ENCODE data around the gene JCHAIN.

Gene JCHAIN

GRCh38 chr4:70627620-70628019 lies 38.7 kb downstream of the JCHAIN start:
- Histone ChIP-seq H3K9me3 (ENCODE audit: control insufficient read depth, low read length) (no peaks in the 10 kb centered on the region), H3K4me3 (ENCODE audit: low read length) (no peak overlapping the region), H3K9ac (ENCODE audit: low read length) (no peak overlapping the region), H3K4me1 (ENCODE audit: control insufficient read depth, insufficient read depth, low read length) (peaks cover 6% of the 10 kb centered on the region), H3K36me3 (ENCODE audit: control insufficient read depth, insufficient read depth, low read length) (no peaks in the 10 kb centered on the region), H3K27me3 (ENCODE audit: control insufficient read depth, insufficient read depth, low read length) (no peaks in the 10 kb centered on the region)

GRCh38 chr4:70624226-70624793 lies 42.0 kb downstream of the JCHAIN start:
- Histone ChIP-seq H3K9me3 (ENCODE audit: control insufficient read depth, low read length) (no peaks in the 10 kb centered on the region), H3K4me1 (ENCODE audit: control insufficient read depth, insufficient read depth, low read length) (peaks cover 6% of the 10 kb centered on the region), H3K36me3 (ENCODE audit: control insufficient read depth, insufficient read depth, low read length) (no peaks in the 10 kb centered on the region), H3K27me3 (ENCODE audit: control insufficient read depth, insufficient read depth, low read length) (no peaks in the 10 kb centered on the region), H3K9ac (ENCODE audit: low read length) (no peak overlapping the region), H3K4me3 (ENCODE audit: low read length) (no peak overlapping the region)

GRCh38 chr4:70623323-70623722 lies 43.0 kb downstream of the JCHAIN start:
- Histone ChIP-seq H3K27me3 (ENCODE audit: control insufficient read depth, insufficient read depth, low read length) (no peaks in the 10 kb centered on the region), H3K4me3 (ENCODE audit: low read length) (no peak overlapping the region), H3K4me1 (ENCODE audit: control insufficient read depth, insufficient read depth, low read length) (peaks cover 6% of the 10 kb centered on the region), H3K9ac (ENCODE audit: low read length) (no peak overlapping the region), H3K36me3 (ENCODE audit: control insufficient read depth, insufficient read depth, low read length) (no peaks in the 10 kb centered on the region), H3K9me3 (ENCODE audit: control insufficient read depth, low read length) (no peaks in the 10 kb centered on the region)

DNA sequence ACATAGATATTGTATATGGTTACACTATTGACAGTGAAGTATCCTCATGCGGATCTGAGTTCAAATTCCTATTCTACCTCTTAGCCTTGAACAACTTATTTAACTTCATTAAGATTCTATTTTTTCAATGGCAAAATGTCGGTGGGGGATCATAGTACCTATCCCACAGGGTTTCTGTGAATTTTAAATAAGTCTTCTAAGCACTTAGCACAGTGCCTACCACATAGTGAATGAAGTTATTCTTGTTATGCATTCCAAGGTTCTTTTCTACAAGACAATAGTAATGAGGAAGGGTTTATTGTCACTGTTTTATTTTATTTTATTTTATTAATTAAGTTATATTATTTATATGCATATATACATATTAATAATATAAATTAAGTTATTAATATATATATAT lies 46.5 kb downstream of the JCHAIN start:
- Histone ChIP-seq H3K9me3 (ENCODE audit: control insufficient read depth, low read length) (no peaks in the 10 kb centered on the region), H3K36me3 (ENCODE audit: control insufficient read depth, insufficient read depth, low read length) (no peaks in the 10 kb centered on the region), H3K27me3 (ENCODE audit: control insufficient read depth, insufficient read depth, low read length) (no peaks in the 10 kb centered on the region), H3K4me3 (ENCODE audit: low read length) (no peak overlapping the region), H3K4me1 (ENCODE audit: control insufficient read depth, insufficient read depth, low read length) (peaks cover 21% of the 10 kb centered on the region), H3K9ac (ENCODE audit: low read length) (no peak overlapping the region)

DNA sequence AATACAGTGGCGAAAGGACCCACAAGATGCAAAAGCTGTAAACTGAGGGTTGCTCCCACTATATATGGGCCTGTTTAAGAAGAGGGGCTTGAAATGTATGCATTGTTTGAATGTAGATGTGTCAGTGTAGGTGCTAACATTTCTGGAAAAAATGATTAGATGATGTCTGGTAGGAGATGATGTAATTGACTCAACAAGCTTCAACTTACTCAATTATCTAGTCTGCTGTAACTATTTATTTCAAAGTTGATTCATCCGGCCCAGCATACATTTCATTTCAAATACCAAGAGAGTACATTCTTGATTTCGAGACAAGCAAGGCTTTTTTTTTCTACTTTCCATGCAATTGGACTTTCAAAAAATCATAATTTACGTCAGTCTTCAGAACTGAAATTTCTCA lies 47.0 kb downstream of the JCHAIN start:
- no peaks in the 10 kb centered on the region for H3K36me3 ChIP-seq (ENCODE audit: control insufficient read depth, insufficient read depth, low read length)
- no peaks in the 10 kb centered on the region for H3K9me3 ChIP-seq (ENCODE audit: control insufficient read depth, low read length)
- H3K9ac ChIP-seq (ENCODE audit: low read length): no peak overlapping the region
- H3K27me3 ChIP-seq (ENCODE audit: control insufficient read depth, insufficient read depth, low read length): no peaks in the 10 kb centered on the region
- H3K4me1 ChIP-seq (ENCODE audit: control insufficient read depth, insufficient read depth, low read length): peaks cover 21% of the 10 kb centered on the region
- H3K4me3 ChIP-seq (ENCODE audit: low read length): no peak overlapping the region

DNA sequence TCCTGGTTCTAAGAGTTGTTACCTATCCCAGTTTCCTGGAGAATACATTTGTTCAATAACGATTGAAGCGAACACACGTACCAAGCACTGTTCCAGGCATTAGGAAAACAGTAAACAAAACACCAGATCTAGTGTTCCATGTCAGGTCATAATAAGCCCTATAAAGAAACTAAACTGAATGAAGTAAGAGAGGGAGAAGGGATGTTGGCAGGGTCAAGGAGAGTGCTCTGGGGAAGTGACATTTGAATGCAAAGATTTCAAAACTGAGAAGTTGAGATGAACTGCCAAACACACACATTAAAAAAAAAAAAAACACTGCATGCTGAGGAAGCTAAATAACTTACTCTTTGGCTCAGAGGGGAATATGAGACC lies 52.1 kb downstream of the JCHAIN start:
- Histone ChIP-seq H3K4me3 (ENCODE audit: low read length) (no peak overlapping the region), H3K36me3 (ENCODE audit: control insufficient read depth, insufficient read depth, low read length) (no peaks in the 10 kb centered on the region), H3K9ac (ENCODE audit: low read length) (peak overlapping the region; percentile 6), H3K9me3 (ENCODE audit: control insufficient read depth, low read length) (no peaks in the 10 kb centered on the region), H3K4me1 (ENCODE audit: control insufficient read depth, insufficient read depth, low read length) (peaks cover 15% of the 10 kb centered on the region), H3K27me3 (ENCODE audit: control insufficient read depth, insufficient read depth, low read length) (no peaks in the 10 kb centered on the region)

DNA sequence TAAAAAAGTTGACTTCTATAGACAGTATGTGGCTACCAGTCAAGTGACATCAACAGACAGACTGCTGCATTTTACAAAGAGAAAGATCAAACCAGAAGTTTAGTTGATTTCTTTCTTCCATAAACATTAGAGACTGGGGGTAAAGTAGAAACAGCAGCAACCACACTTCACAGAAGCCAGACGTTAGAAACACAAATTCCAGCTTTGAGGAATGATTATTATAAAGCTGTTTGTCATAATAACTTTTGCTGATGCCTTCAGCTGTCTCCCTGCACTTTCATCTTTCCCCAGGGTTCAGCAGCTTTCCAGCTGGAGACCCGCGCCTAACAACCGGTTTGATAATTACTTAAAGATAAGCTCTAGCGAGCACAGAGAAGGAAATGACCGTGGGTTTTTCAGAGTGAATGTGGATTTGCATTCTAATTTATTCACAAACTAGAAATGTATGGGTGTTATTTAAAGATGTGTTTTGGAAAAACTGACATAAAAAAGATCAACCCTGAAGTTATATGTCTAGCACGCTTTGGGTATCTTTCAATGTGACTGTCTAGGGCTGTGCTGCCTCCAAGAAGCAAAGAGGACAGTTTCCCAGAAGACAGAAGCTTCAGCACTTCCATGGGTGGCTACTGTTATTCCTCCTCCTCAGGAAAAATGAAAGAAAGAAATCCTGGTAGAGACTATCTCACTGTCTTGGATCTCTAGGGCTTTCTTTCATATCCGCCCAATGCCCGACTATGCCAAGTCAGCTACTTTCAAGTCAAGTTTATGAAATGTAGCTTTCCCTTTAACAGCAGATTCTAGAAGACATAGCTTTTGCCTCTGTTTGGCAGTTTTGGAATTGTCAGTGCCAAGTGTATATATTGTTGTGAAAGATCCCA lies 52.8 kb downstream of the JCHAIN start:
- Histone ChIP-seq H3K4me3 (ENCODE audit: low read length) (no peak overlapping the region), H3K9ac (ENCODE audit: low read length) (peak overlapping the region; percentile 8), H3K9me3 (ENCODE audit: control insufficient read depth, low read length) (no peaks in the 10 kb centered on the region)

DNA sequence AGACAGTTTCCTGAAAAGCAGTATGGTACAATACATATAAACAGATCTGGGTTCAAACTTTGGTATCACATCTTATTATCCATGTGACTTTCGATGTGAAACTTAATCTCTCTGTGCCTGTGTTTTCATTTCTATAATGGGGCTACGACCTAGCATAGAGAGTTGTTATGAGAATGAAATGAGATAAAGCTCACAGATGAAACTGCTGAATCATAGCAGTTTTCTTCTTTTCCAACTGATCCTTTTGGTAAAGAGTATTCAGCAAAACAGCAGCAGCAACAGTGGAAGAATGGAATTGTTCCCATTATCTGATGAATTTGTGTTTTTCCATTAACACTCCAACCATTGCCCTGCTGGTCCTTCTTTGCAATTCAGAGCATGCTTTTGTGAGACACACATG lies 58.0 kb downstream of the JCHAIN start:
- H3K9me3 ChIP-seq (ENCODE audit: control insufficient read depth, low read length): no peaks in the 10 kb centered on the region
- H3K4me1 ChIP-seq (ENCODE audit: control insufficient read depth, insufficient read depth, low read length): no peaks in the 10 kb centered on the region
- no peak overlapping the region for H3K9ac ChIP-seq (ENCODE audit: low read length)
- no peaks in the 10 kb centered on the region for H3K27me3 ChIP-seq (ENCODE audit: control insufficient read depth, insufficient read depth, low read length)
- H3K4me3 ChIP-seq (ENCODE audit: low read length): no peak overlapping the region
- H3K36me3 ChIP-seq (ENCODE audit: control insufficient read depth, insufficient read depth, low read length): no peaks in the 10 kb centered on the region

More for the DNA sequence above, 52.8 kb downstream of the JCHAIN start:
- Histone ChIP-seq H3K27me3 (ENCODE audit: control insufficient read depth, insufficient read depth, low read length) (no peaks in the 10 kb centered on the region), H3K4me1 (ENCODE audit: control insufficient read depth, insufficient read depth, low read length) (peaks cover 15% of the 10 kb centered on the region), H3K36me3 (ENCODE audit: control insufficient read depth, insufficient read depth, low read length) (no peaks in the 10 kb centered on the region)

DNA sequence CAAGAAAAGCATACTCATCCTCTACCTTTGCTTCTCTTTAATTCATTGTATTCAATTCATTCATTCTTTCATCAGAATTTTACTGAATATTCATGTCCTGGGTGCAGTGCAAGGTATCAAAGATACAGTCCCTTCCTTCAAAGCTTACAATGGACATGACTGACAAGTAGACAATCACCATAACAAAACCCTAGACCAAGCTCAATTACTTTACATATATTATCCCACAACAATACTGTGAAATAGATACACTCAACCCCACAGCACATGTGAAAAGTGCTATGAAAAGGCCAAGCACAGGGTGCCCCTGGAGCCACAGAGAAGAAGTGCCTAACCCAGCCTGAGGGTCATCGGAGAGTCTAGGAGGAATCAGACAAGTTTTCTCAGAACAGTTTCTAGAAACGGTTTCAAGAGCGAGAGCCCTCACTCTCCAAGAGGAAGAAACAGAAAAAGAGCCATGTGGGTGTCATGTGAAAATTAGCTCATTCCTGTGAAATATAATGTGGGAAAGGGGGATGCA lies 58.9 kb downstream of the JCHAIN start:
- H3K27me3 ChIP-seq (ENCODE audit: control insufficient read depth, insufficient read depth, low read length): no peaks in the 10 kb centered on the region
- no peak overlapping the region for H3K4me3 ChIP-seq (ENCODE audit: low read length)
- no peak overlapping the region for H3K9ac ChIP-seq (ENCODE audit: low read length)
- no peaks in the 10 kb centered on the region for H3K4me1 ChIP-seq (ENCODE audit: control insufficient read depth, insufficient read depth, low read length)
- no peaks in the 10 kb centered on the region for H3K9me3 ChIP-seq (ENCODE audit: control insufficient read depth, low read length)
- H3K36me3 ChIP-seq (ENCODE audit: control insufficient read depth, insufficient read depth, low read length): no peaks in the 10 kb centered on the region

GRCh38 chr4:70606459-70606858 lies 59.8 kb downstream of the JCHAIN start:
- Histone ChIP-seq H3K36me3 (ENCODE audit: control insufficient read depth, insufficient read depth, low read length) (no peaks in the 10 kb centered on the region), H3K9ac (ENCODE audit: low read length) (no peak overlapping the region), H3K9me3 (ENCODE audit: control insufficient read depth, low read length) (no peaks in the 10 kb centered on the region), H3K4me1 (ENCODE audit: control insufficient read depth, insufficient read depth, low read length) (no peaks in the 10 kb centered on the region), H3K27me3 (ENCODE audit: control insufficient read depth, insufficient read depth, low read length) (no peaks in the 10 kb centered on the region), H3K4me3 (ENCODE audit: low read length) (no peak overlapping the region)

Measured in mucosa of stomach (tissue), 1 donor.